ENCODE measurements around the gene ENOX1.

DNA sequence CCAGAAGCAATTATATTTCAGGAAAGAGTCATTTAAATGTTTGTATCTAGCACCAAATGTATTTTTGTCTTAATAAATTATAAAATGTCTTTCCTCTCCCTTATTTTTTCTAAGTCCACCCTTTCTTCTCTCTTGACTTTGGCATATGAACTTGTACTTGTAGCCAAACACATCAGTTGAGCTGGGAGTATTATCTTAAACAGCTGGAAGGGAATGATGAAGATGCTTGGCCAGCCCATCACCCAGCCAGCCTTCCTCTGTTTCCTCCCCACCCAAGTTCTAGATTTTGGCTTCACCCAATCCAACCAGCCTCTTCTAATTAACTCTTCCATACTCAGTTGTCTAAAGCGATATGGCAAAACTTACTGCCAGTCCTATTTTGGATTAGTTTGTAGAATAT is 272.5 kb downstream of the ENOX1 start:
- TF ChIP-seq EZH2 (IDR thresholded peaks at IDR 0.05) = no peak
- TF ChIP-seq, protein P1, sequence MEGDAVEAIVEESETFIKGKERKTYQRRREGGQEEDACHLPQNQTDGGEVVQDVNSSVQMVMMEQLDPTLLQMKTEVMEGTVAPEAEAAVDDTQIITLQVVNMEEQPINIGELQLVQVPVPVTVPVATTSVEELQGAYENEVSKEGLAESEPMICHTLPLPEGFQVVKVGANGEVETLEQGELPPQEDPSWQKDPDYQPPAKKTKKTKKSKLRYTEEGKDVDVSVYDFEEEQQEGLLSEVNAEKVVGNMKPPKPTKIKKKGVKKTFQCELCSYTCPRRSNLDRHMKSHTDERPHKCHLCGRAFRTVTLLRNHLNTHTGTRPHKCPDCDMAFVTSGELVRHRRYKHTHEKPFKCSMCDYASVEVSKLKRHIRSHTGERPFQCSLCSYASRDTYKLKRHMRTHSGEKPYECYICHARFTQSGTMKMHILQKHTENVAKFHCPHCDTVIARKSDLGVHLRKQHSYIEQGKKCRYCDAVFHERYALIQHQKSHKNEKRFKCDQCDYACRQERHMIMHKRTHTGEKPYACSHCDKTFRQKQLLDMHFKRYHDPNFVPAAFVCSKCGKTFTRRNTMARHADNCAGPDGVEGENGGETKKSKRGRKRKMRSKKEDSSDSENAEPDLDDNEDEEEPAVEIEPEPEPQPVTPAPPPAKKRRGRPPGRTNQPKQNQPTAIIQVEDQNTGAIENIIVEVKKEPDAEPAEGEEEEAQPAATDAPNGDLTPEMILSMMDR (IDR thresholded peaks at IDR 0.05) = no peak
- no peak for TF ChIP-seq EZH2phosphoT487 (IDR thresholded peaks at IDR 0.05)
